OCI-LY7 (cell line): ENCODE data around the gene GIPR. TPM values are rescaled to one million over a fixed set of nuclear protein-coding genes. Genes with fewer than 3 reads are reported as not detected.

Experiments used
- BruUV-seq: library from RNA; stranded (reverse); fragments of 400-500 nt; replicated peaks from 2 replicates; lab custom pipeline; 2021; lab: Mats Ljungman, UMichigan
- CTCF ChIA-PET: fragments of 300-600 bp; sonication (Branson Sonifier 250); formaldehyde crosslinking; loops from one replicate; lab custom pipeline; 2022; ENCODE audit warnings: antibody characterized with exemption; ENCODE audit not compliant: unreplicated experiment; lab: Charles Lee
- POLR2A ChIA-PET: fragments of 300-600 bp; sonication (Branson Sonifier 250); formaldehyde crosslinking; loops from one replicate; lab custom pipeline; 2022; ENCODE audit warnings: antibody characterized with exemption; lab: Charles Lee
- DNase-seq: peaks from one replicate; pipeline ENCODE4 v3.0.0-alpha.2; 2015; ENCODE audit warnings: low spot score
- H2AFZ ChIP-seq: fragments of 200-600 bp; sonication (generic), shearing (Covaris generic); 2 replicates; pipeline ENCODE4 v1.6.1; 2014; ENCODE audit warnings: mild to moderate bottlenecking, antibody characterized with exemption, low read length, moderate library complexity
- H3K27ac ChIP-seq: fragments of 200-600 bp; sonication (generic); 2 replicates; pipeline ENCODE4 v1.5.1; 2014; ENCODE audit warnings: mixed run types, low read depth, mild to moderate bottlenecking, moderate library complexity, low read length, inconsistent platforms; ENCODE audit not compliant: poor library complexity, severe bottlenecking
- H3K36me3 ChIP-seq: fragments of 200-600 bp; sonication (generic); 2 replicates; pipeline ENCODE4 v1.6.1; 2014; ENCODE audit warnings: mild to moderate bottlenecking, antibody characterized with exemption, low read length, moderate library complexity, mixed read lengths; ENCODE audit not compliant: insufficient read depth
- H3K4me1 ChIP-seq: fragments of 200-600 bp; sonication (generic); 2 replicates; pipeline ENCODE4 v1.5.1; 2014; ENCODE audit warnings: mild to moderate bottlenecking, low read length; ENCODE audit not compliant: insufficient read depth, poor library complexity, severe bottlenecking
- H3K4me2 ChIP-seq: fragments of 200-600 bp; sonication (generic); 2 replicates; pipeline ENCODE4 v1.6.1; 2014; ENCODE audit warnings: mild to moderate bottlenecking, low read length
- H3K4me3 ChIP-seq: fragments of 200-600 bp; sonication (generic); 2 replicates; pipeline ENCODE4 v1.5.1; 2014; ENCODE audit warnings: mild to moderate bottlenecking, low read depth, low read length; ENCODE audit not compliant: poor library complexity, severe bottlenecking
- H3K79me2 ChIP-seq: fragments of 200-600 bp; sonication (generic); 2 replicates; pipeline ENCODE4 v1.6.1; 2016; ENCODE audit warnings: low read depth, mild to moderate bottlenecking, low read length, moderate library complexity, mixed read lengths; ENCODE audit not compliant: insufficient read depth
- H3K9me2 ChIP-seq: fragments of 200-600 bp; sonication (generic); 2 replicates; pipeline ENCODE4 v1.6.1; 2016; ENCODE audit warnings: mild to moderate bottlenecking, low read length, mixed read lengths; ENCODE audit not compliant: insufficient read depth
- H3K9me3 ChIP-seq: fragments of 200-600 bp; sonication (generic); 2 replicates; pipeline ENCODE4 v1.6.1; 2014; ENCODE audit warnings: mild to moderate bottlenecking, mixed run types, low read length, mixed read lengths
- H4K20me1 ChIP-seq: fragments of 200-600 bp; sonication (generic); 2 replicates; pipeline ENCODE4 v1.6.1; 2014; ENCODE audit warnings: mild to moderate bottlenecking, antibody characterized with exemption, low read length, moderate library complexity, mixed read lengths; ENCODE audit not compliant: insufficient read depth
- CTCF ChIP-seq: fragments of 200-600 bp; sonication (generic); conservative IDR thresholded peaks from 2 replicates; pipeline ENCODE4 v1.5.1; 2014; ENCODE audit warnings: mild to moderate bottlenecking, antibody characterized with exemption, low read length, moderate library complexity, mixed read lengths
- EZH2phosphoT487 ChIP-seq: fragments of 200-600 bp; sonication (generic); IDR thresholded peaks from 2 replicates; pipeline ENCODE4 v1.6.1; 2018; ENCODE audit warnings: low read depth, borderline replicate concordance, mild to moderate bottlenecking, mixed run types, antibody characterized with exemption, low read length, moderate library complexity, mixed read lengths
- intact Hi-C: fragments of 100-400 bp; cut with micrococcal nuclease; formaldehyde crosslinking; loops from one replicate; pipeline ENCODE4 v1.10.0; 2022; ENCODE audit not compliant: unreplicated experiment
- total RNA-seq, 2 experiments: library from RNA; depleted of rRNA in 1 of 2; stranded (reverse); fragments of >200 nt in 1 of 2; shearing (Covaris generic) in 1 of 2; gene quantifications; 2 replicates each; pipeline ENCODE4 v1.2.3, GENCODE V29; 2014 to 2022

Gene GIPR
- total RNA-seq, 2 experiments from 2014 or later: 7.9 to 23.3 TPM

DNA sequence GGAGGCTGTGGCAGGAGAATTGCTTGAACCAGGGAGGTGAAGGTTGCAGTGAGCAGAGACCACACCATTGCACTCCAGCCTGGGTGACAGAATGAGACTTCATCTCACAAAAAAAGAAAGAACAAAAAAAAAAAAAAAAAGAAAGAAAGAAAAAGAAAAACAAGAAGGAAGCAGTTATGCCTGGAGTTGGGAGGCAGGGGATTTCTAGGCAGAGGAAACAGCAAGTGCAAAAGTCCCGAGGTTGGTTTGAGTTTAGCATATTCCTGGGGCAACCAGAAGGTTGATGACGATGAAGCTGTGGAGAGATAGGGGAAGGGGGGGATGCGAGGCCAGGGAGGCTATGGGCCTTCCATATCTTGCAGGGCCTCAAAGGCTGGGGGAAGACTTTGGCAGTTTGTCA is 17.3 kb upstream of the GIPR start:
- no peaks in the 10 kb centered on the region for H3K79me2 ChIP-seq
- no peaks in the 10 kb centered on the region for H3K36me3 ChIP-seq
- no peak overlapping the region for H3K4me3 ChIP-seq
- H4K20me1 ChIP-seq: no peaks in the 10 kb centered on the region
- no peak overlapping the region for H3K27ac ChIP-seq
- CTCF ChIA-PET: no interaction called here
- intact Hi-C loops: no loop called here
- H3K4me1 ChIP-seq: peaks cover 6% of the 10 kb centered on the region
- BruUV-seq: no TSS peak
- no peaks in the 10 kb centered on the region for H3K9me2 ChIP-seq
- H2AFZ ChIP-seq: no peak overlapping the region
- TF ChIP-seq CTCF (no peak), EZH2phosphoT487 (no peak)
- no peak overlapping the region for H3K4me2 ChIP-seq
- POLR2A ChIA-PET: interaction anchor here (0.6 kb wide), 1 partner anchor 124 kb away, joined by 4 read pairs; no protein-coding TSS in a partner anchor
- H3K9me3 ChIP-seq: no peaks in the 10 kb centered on the region
- no peak for DNase-seq

GRCh38 chr19:45653634-45654033 is 14.4 kb upstream of the GIPR start:
- H3K27ac ChIP-seq: no peak overlapping the region
- CTCF ChIA-PET: no interaction called here
- no peaks in the 10 kb centered on the region for H4K20me1 ChIP-seq
- POLR2A ChIA-PET: no interaction called here
- no peaks in the 10 kb centered on the region for H3K9me2 ChIP-seq
- DNase-seq: no peak
- TF ChIP-seq EZH2phosphoT487: no peak
- no peak for TF ChIP-seq CTCF
- H3K79me2 ChIP-seq: no peaks in the 10 kb centered on the region
- H3K4me3 ChIP-seq: no peak overlapping the region
- intact Hi-C loops: no loop called here
- H3K4me2 ChIP-seq: no peak overlapping the region
- no peak overlapping the region for H2AFZ ChIP-seq
- no peaks in the 10 kb centered on the region for H3K4me1 ChIP-seq
- no peaks in the 10 kb centered on the region for H3K9me3 ChIP-seq
- BruUV-seq: no TSS peak
- no peaks in the 10 kb centered on the region for H3K36me3 ChIP-seq

DNA sequence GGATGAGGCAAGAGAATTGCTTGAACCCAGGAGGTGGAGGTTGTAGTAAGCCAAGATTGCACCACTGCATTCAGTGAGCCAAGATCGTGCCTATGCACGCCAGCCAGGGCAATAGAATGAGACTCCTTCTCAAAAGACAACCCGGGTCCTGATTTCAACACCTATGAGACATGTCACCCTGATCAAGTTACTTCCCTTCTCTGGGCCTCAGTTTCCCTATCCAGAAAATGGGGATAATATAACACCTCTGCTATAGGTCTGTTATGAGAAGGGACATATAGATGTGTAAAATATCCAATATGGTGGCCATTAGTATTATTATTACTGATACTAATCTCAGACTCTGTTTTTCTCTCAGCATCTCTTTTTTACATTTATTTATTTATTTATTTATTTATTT is 12.9 kb upstream of the GIPR start:
- DNase-seq: no peak

More for the DNA sequence above, 12.9 kb upstream of the GIPR start:
- H3K4me2 ChIP-seq: no peak overlapping the region
- no peaks in the 10 kb centered on the region for H4K20me1 ChIP-seq
- no TSS peak for BruUV-seq
- H3K79me2 ChIP-seq: no peaks in the 10 kb centered on the region
- no peaks in the 10 kb centered on the region for H3K9me3 ChIP-seq
- no peaks in the 10 kb centered on the region for H3K9me2 ChIP-seq
- POLR2A ChIA-PET: interaction anchor here (0.6 kb wide), 1 partner anchor 78 kb away, joined by 3 read pairs; no protein-coding TSS in a partner anchor
- no peak overlapping the region for H3K4me3 ChIP-seq
- H3K27ac ChIP-seq: no peak overlapping the region
- no peaks in the 10 kb centered on the region for H3K36me3 ChIP-seq
- no peaks in the 10 kb centered on the region for H3K4me1 ChIP-seq
- CTCF ChIA-PET: no interaction called here
- intact Hi-C loops: no loop called here
- TF ChIP-seq EZH2phosphoT487 (no peak), CTCF (no peak)
- no peak overlapping the region for H2AFZ ChIP-seq
